GM21447 (cell line): ENCODE data around the gene TRABD2B.

ENCODE experiments used
- ATAC-seq: cut with Tn5 transposase; IDR thresholded peaks from one replicate; pipeline ENCODE4 v1.9.1; 2021; ENCODE audit not compliant: unreplicated experiment

Gene TRABD2B

DNA sequence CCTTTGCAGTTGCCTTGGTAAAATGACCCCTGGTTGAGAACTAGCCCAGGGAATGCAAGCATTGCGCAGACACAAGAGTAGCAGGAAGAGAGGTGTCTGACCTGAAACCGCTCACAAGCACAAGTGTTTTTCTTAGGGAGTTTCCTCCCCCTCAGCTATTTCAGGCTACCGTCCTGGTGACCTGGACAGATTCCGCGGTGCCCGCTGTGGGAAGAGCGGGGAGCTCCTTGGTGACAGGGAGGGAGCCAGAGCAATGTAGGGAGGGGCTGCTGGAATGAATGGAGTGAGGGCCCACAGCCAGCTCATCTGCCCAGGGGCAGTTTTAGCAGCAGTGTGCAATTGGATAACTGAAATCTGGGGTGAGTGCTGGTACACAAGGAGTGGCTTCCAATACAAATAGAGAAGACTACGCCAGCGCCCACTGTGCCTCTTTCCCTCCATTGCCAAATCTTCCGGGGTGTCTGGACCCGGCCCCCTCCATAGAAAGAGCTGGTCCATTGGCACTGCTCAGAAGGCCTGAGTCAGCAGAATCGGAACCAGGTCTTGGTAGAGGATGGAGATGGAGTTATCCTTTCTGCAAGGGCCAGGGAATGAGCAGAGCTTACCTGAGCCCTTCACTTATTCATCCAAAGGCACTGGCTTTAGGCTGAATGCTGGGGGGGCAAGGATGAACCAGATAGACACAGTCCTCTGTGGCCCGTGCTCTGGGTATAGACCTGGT, 82.8 kb downstream of the TRABD2B start:
- ATAC-seq, result no peak

DNA sequence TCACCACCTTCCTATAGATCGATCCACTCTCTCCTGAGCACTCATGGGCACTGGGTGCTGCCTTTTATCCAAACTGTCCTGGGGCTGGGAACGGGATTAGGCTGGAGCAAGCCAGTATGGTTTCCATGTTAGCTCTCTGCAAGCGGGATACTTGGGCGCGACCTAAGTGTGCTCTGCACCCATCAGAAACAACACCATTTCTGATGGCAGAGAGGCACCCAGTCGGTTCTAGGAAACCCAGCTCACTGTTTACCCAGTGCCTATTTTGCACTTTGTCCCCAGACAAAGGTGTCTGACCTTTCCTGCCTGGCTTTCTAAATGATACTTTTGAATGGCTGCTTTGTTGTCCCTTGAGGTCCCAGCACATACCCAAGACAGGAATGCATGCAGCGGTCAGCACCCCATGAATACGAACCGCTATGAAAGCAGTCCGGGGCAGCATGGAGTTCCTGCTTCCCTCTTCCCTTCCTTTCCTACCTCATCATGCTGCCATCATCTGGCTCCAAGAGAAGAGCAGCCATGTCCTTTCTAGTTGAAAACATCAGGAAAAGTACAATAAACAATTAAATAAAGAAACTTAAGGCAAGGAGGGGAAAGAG, 83.9 kb downstream of the TRABD2B start:
- ATAC-seq, result no peak

DNA sequence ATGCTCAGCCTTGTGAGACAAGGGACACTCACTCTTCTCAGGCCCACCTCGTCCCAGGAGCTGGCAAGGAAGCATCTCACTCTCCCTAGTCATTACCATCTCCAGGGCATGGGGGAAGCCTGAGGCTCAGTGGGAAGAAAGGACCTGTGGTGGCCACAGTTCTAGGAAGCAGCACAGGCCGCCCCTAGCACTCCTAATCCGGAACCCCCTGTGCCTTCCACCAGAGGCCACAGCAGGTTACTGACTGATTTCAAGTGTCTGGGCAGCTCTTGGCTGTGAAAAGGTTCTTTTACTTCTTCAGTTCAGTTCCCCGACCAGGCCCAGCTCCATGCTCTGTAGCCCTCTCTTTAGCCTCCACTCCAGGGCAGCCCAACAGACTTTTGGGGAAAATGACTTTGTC, 84.4 kb downstream of the TRABD2B start:
- no peak for ATAC-seq

DNA sequence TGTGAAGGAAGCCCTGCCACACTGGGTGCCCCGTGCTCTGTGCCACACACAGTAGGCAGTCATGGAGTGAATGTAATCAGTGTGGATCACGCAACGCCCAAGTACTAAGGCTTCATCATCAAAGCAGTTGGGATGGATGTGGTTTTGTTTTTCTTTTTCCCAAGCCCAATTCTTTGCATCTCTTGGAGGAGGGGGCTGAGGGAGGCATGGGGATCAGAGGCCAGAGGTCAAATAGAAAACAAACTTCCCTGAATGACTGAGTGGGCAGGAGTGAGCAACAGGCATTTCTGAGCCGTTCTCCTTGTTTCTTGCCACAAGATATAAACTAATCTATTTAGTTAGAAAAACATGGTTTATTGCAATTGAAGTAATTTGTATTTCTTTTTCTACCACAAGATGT, 85.3 kb downstream of the TRABD2B start:
- no peak for ATAC-seq

DNA sequence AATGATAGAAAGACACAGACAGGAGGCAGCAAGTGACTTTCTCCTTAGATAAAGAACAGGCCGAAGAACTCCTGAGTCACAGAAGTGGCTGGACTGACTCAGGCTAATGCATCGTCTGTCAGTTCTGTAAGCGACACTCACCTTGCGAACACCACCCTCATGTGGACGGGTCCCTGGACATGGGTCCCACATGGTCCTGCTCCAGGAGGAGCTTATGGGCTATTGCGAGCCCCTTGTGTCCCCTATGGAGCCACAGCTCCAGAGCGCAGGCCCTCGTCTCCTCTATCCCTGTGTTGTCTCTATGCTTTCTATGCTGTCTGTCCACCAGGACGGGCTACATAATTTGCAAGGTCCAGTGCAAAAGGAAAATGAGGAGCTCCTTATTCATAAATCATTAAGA, 85.8 kb downstream of the TRABD2B start:
- no peak for ATAC-seq

DNA sequence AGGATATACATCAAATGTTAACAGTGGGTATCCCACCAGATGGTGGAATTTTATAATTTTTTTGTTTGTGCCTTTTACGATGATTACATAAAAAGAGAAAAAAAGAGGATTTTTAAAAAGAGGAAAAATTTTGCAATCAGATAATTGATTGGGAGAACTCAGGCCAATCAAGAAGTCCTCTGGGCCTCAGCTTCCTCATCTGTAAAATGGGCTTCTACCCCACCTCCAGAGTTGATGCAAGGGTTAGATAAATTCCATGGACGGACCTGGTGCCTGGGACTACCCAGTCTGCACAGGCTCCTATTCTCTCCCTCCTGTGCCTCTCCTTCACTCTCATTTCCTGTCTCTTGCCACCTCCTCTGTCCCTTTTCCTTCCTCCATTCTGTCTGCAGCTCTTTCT, 88.9 kb downstream of the TRABD2B start:
- no peak for ATAC-seq

DNA sequence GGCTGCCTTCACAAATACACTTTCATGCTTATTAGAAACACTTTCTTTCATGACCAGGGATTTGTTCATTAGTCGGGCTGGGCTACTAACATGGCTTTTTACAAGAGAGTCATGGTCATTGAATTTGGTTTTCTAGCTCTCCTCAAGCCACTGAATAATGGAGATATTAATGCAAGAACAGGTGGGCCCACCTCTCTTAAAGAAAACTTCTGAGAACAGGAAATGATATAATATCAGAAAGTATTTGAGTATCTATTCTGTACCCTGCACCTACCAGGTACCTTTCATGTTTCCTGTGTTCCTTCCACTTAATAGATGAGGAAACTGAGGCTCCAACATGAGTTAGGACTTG, 90.0 kb downstream of the TRABD2B start:
- ATAC-seq, result no peak

DNA sequence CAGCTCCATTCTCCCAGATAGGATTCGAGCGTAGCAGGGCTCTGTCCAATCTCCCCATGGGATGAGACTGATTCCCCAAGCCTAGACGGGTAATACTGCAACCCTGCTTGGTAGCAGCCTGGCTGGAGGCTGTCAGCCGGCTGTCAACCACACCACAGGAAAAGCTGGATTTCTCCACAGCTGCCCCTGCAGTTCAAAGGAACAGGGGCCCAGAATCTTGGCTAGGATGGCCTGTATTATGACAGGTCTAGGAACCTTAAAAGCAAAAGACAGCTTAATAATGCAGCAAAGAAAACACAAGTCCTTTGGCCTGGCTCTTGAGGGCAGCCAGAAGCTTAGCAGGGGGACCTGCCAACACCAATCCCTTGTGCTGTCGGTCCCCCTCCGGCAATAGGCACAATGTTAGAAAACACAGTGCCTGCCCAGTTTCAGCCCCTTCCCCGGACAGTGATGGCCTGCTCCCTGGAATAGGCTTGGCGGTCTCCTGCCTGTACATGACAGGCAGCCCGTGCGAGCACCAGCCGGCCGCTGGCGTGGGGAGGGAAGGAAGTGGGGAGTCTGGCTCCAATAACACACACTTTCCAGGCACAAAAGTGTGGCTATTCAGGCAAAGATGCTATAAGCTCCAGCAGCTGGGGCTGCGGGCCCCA, 90.5 kb downstream of the TRABD2B start:
- no peak for ATAC-seq

DNA sequence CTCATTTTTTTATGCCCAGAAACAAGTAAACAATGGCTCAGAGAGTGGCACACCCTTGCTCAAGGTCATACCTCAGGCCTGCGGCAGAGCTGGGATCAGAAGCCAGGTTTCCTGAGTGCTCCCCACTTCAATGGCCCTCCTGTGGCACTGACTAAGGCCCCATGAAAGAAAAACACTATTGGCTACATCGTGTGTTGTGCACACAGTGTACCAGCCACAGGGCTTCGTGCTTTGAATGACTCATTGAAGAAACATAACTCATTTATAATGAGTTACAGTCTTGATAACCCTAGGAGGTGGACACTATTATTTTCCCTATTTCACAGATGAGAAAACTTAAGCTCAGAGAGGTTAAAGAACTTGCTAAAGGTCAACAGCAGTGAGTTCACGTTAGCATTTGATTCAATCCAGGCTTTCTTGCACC, 91.2 kb downstream of the TRABD2B start:
- ATAC-seq, result no peak

DNA sequence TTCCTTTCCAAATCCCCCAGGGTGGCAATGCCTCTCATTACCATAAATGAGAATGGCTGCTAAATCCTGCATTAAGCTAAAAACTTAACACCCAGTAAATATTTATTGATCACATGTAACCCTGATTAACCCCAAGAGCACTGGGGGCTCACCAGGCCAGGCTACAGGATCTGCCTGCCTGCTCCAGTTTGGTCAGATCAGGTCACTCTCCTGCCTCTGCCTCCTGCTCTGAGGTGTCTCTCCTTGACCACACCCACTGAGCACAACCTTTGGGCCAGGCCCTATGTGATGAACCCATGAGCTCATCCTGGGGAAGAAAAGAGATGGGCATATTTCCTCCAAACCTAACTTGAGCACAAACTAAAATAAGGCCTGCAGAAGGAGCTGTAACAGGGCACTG, 93.5 kb downstream of the TRABD2B start:
- no peak for ATAC-seq

DNA sequence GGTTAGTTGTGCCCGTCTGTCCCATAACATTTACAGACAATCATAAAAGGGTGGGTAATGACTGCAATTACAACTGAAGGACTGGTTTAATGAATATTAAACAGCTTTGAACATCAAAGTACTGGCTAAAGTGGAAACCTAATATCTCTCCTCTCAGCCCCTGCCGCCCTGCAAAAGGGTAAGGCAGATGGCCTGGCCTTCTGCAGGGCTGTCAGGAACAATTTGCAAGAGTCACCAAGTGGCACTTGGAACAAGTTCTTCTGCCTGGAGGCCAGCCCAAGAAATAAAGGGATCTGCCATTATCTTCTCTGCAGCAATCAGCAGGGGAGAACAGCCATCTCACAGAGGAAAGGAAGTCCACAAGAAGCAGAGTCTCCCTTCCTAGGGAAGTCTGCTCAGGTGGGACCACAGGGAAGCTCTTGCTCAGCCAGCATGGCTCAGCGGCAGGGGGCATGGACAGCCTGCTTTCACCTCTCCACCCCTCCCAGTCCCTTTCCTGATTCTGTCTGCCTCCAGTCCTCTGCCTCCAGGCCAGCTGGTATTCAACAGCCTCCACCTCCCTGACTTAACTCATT, 96.1 kb downstream of the TRABD2B start:
- no peak for ATAC-seq

DNA sequence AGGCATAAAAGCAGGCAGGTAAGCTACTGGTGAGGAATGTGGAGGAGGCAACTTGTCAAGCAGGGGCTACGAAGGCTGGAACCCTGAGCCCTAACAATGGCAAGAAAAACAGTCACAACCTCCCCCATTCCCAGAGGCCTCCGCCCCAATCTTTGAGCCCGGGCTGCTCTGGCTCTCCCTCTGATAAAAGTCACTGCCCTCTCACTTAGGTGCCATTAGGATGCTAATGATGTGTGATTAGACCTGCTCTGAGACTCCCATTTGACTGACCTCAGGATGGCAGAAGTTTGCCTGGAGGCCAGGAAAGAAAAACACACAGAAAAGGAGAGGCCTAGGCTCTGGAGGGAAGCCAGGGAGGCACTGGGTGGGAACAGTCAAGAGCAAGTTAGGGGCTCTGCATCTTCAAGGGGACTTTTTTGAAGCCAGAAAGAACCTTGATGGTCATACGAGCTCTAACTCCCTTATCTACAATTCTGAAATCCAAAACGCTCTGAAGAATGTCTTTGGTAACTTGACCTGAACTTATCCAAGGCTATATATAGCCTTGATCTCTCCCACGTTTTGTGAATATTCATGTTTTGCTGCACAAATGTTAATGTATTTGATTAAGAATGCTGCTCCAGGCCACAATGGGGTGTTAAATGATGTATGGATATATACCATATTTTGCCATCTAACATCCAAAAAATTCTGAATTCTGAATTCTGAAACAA, 98.9 kb downstream of the TRABD2B start:
- ATAC-seq, result no peak

DNA sequence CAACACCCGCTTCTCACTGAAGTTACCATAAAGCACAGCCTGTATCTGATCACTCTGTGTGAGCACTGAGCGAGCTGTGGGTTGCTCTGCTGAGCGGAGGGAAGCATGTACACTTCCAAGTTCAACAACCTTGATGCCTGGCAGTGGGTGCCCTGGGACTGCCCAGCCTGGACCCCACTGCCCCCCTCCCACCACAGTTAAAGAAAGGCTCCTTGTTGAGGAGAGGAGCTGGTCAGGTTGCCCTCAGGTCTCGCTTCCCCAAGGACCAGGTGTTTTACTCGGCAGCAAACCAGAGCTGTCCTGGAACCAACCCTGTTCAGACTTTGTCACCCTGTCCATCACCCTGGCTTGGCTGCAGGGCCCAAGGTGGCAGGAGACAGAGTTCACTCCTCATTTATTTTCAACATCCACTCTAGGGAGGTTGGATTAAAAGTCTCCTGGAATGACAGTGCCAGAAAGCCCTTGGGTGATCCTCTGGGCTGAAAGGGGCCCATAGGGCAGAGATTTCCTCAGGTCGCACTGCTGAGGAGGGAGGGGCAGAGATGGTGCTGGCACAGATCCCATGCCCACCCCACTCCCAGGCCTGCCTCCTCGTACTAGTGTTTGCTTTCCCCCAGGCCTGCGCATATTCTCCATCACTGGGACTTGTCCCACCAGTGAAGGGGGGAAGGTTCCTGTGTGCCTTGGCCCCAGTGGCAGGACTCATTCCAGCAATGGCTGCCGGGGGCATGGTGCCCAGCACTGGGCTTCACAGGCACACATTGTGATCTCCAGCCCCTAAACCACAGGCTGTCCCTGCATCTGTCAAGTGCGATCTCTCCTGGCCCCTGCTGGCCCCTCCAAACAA, 101.7 kb downstream of the TRABD2B start:
- ATAC-seq, result no peak

DNA sequence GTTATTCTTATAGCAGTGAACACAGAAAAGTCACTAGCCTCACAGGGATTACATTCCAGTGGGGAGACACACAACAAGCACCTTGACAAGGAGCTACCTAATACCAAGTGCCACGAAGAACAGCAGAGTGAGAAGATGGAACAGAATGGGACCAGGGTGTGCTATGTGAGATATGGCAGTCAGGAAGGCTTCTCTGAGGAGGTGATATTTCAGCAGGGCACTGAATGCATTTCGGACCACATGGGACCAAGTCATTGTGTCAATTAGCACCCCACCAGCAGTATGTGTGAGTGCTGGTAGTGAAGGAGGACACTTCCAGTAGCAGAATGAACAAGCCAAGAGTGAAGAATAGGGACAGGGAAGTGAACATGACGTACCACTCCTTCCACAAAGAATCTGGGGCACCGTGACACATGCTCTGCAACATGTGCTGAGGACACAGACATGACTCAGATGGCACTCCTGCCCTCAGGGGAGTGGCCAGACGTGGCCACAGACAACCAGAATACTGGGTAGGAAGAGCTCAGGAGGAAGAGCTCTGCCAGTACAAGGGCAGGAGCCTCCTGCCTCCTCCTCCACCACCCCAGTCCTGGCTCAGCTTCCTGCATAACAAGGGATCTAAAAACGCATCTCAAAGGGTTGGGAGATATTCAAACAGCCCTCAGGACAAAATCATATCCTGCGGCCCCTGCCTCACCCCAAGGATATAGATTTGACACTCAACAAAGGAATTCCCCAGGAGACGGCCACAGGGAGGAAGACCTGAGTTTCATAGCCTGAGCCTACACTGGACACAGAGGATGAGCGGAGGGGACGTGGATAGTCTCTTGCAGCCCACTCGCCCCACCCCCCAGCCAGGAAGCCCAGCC, 102.5 kb downstream of the TRABD2B start:
- ATAC-seq, result no peak

DNA sequence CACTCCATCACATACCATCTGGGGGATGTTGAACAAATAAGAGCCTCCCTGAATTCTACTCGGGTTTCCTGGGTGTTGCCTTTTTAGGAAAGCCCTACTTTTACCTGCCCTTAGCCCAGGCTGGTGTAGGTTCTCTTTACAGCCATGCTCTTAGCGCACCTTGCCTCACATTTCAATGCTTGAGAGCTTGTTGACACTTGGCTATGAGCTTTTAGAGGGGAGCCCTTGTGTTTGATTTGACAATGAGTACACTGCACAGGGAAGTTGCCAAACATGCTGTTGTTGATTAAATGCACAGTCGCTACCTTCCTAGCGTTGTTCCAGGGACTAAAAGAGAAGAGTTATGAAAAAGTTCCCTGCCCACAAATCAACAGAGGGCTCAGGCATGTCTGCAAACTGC, 103.8 kb downstream of the TRABD2B start:
- no peak for ATAC-seq

DNA sequence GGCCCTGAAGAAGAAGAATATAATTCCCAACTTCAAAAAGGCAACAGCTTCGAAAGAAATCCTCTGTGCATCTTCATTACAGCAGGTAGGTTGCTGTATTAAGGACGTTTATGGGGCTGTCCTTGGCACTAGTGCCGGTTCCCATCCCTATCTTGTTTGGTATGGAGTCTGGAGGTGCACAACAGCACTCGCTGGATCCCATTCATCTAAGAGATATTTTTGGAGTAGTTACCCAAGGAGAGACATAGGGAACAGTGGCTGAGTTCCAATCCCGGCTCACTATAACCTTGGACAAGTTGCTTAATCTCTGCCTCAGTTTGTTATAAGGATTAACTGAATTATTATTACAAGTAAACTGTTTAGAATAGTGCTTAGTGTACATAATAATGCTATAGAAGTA, 106.4 kb downstream of the TRABD2B start:
- ATAC-seq, result no peak

DNA sequence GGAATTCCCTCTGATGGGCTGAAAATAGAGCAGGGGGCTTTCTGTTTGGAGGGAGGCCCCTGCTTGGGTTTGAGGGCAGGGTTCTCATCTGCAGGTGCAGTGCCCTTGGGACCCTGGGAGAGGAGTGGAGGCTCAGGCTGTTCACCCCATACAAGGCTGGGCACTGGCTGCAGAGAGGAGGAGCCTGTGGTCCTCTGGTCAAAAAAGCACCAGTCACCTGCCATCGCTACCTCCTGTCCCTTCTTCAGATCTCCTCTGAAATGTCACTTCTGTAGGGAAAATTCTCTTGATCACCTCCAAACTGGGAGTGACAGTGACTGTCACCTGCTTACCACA, 108.9 kb downstream of the TRABD2B start:
- no peak for ATAC-seq

DNA sequence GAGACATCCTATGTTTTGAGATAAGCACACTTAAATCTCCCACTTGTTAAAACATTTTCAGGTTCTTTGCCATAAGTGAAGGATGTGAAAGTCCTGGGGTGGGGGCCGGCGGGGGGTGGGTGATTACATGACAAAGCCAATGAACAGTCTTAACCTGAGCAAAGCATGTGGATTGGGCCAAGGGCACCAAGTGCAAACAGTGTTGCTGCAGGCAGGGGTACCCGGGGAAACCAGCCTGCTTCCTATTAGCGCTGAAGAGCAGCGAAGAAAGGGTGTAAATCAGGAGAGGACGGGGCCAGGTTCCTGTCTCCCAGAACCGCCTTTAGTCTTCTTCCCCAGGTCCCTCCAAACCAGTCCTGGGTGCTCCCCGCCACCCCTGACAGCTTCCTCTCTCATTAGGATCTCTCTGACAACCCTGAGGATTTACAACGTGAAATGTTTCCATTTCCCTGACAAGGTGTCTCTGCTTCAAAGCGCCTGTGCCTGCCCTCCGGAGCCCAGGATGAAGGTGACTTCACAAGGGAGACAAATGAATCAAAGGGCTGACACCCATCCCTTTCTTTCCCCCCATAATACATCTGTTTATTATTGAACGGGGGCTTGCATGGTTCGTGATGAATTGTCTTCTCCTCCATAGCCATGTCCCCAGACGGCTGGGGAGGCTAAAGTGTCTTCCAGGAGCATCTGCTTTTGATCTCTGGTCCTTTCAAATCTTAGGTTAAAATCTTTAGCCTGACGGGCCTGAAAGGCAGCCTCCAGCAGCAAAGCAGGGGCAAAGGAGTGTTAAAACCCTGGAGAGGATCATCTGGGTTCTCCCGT, 109.5 kb downstream of the TRABD2B start:
- ATAC-seq, result no peak

DNA sequence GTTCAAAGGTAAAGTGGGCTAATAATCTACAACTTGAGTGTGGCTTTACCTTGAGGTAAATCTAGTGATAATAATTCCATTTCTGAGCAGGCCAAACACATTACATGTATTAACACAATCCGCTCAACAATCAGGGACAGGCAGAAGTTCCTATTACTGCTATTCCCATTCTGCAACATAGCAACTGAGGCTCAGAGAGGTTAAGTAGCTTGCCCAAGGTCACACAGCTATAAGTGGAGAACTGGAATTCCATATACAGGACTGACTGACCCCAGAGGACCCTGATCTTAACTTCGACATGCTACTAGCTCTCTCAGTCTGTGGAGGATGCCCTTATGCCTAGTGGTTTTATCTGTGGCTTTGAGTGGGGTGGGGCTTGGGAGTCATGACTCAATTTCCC, 110.1 kb downstream of the TRABD2B start:
- no peak for ATAC-seq
